ENCODE results near the gene NDUFAF4.

- TF ChIP-seq CTCF (IDR thresholded peaks at IDR 0.05; ENCODE audit: insufficient read depth, low read depth, low read length), result no peak
- TF ChIP-seq EZH2 (IDR thresholded peaks at IDR 0.05; ENCODE audit: insufficient read depth, low read length), result no peak
These were observed 56.3 kb downstream of the NDUFAF4 start for GRCh38 chr6:96841345-96841744.
